HG02588 (cell line): ENCODE measurements around the gene ZBTB22.

Experiments
- ATAC-seq: cut with Tn5 transposase; IDR thresholded peaks from one replicate; pipeline ENCODE4 v1.9.1; 2021; ENCODE audit warnings: mild to moderate bottlenecking, moderate library complexity; ENCODE audit not compliant: unreplicated experiment

The ZBTB22 gene

GRCh38 chr6:33330736-33331135 lies 13.2 kb upstream of the ZBTB22 start:
- no peak for ATAC-seq

GRCh38 chr6:33329058-33329457 lies 11.5 kb upstream of the ZBTB22 start:
- no peak for ATAC-seq

- ATAC-seq = no peak
Observed at GRCh38 chr6:33324125-33324524, 6.6 kb upstream of the ZBTB22 start.

GRCh38 chr6:33323623-33323948 lies 6.0 kb upstream of the ZBTB22 start:
- ATAC-seq = no peak

- no peak for ATAC-seq
Observed at GRCh38 chr6:33321227-33321626, 3.7 kb upstream of the ZBTB22 start.

GRCh38 chr6:33320315-33321181 lies 3.0 kb upstream of the ZBTB22 start:
- no peak for ATAC-seq

GRCh38 chr6:33319939-33320314 lies 2.4 kb upstream of the ZBTB22 start:
- no peak for ATAC-seq

GRCh38 chr6:33318426-33319073 lies 1.0 kb upstream of the ZBTB22 start:
- ATAC-seq = no peak

GRCh38 chr6:33317419-33317668 lies 200 bp downstream of the ZBTB22 start:
- ATAC-seq = no peak

GRCh38 chr6:33316603-33317418 lies 733 bp downstream of the ZBTB22 start:
- no peak for ATAC-seq

GRCh38 chr6:33315793-33316602 lies 1.5 kb downstream of the ZBTB22 start:
- ATAC-seq = no peak

GRCh38 chr6:33314943-33315792 lies 2.4 kb downstream of the ZBTB22 start:
- ATAC-seq = no peak

- ATAC-seq = no peak
Observed at GRCh38 chr6:33314515-33314942, 3.0 kb downstream of the ZBTB22 start.

- ATAC-seq = peak; percentile 33
Observed at GRCh38 chr6:33313709-33314514, 3.6 kb downstream of the ZBTB22 start, which contains the start of gene TAPBP. Gene TAPBP (minus strand): TSS chr6:33314078. CDS start chr6:33314041, 37 bp downstream.

- peak; percentile 7 for ATAC-seq
Observed at GRCh38 chr6:33313105-33313708, 4.3 kb downstream of the ZBTB22 start.

GRCh38 chr6:33312361-33313104 lies 5.0 kb downstream of the ZBTB22 start:
- ATAC-seq = peak; percentile 29

GRCh38 chr6:33306356-33306755 lies 11.2 kb downstream of the ZBTB22 start:
- no peak for ATAC-seq

GRCh38 chr6:33305052-33305451 lies 12.5 kb downstream of the ZBTB22 start:
- no peak for ATAC-seq
